NCI-H1930 (cell line): Measurements from ENCODE around the gene SAMD11.
A peak's percentile ranks its signal among the peaks of the same experiment; 100 is the strongest.
"Not testable (repeated sequence)": the region's sequence is repeated elsewhere in the genome, so short reads cannot be mapped to it uniquely, and the experiment has no call there.

Experiments used
- DNase-seq, 2 experiments: peaks; one replicate each; lab custom pipeline; 2025; lab: John Stamatoyannopoulos, UW

The SAMD11 gene

DNA sequence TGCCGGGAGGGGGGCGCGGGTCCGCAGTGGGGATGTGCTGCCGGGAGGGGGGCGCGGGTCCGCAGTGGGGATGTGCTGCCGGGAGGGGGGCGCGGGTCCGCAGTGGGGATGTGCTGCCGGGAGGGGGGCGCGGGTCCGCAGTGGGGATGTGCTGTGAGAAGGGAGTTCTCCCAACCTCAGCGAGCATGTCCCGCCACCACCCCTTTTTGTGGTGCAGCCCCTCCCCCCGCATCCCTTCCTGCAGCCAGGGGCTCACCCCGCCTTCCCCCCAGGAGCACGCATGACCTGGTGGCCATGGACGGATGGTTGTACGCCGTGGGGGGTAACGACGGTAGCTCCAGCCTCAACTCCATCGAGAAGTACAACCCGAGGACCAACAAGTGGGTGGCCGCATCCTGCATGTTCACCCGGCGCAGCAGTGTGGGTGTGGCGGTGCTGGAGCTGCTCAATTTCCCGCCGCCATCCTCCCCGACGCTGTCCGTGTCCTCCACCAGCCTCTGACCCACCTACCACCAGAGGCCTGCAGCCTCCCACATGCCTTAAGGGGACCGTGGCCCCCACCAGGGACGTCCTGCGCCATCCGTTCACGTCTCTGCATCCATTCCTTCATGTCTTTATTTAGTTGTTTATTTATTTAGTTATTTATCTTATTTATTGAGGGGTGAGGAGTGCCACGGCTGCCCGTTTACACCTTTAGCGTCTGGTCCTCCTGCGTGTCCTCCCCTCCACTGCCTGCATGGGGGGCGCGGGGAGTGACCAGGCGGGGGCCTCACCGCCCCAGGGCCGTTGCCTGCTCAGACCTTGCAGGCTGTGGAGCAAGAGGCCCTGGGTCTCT is 41.2 kb downstream of the SAMD11 start:
- no peak for DNase-seq

DNA sequence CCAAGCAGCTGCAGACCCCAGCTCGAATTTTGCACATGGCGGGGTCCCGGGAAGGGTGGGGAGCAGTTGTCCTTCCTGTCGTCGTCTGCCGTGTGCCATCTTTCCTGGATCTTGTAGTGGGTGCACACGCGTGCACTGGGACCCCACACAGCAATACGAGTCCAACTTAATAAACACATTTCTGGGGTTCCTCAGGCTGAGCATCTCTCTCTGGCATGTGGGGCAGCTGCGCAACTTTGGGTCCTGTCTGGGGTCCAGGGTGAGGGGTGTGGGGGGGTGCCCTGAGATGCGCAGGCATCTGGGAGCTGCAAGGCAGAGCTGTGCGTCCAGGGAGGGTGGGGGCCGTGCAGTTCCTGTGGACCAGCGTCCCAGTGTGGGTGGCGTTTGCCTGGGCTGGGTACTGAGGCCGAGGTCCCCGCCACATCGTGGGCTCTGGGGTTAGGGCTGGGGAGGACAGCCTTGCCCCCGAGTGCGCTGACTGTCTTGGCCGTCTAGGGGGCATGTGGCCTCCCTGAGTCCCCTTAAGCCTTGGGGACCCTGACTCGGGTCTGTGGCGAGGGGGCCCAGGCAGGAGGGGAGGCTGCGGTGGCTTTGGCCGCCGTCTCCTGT is 41.9 kb downstream of the SAMD11 start:
- no peak for DNase-seq

DNA sequence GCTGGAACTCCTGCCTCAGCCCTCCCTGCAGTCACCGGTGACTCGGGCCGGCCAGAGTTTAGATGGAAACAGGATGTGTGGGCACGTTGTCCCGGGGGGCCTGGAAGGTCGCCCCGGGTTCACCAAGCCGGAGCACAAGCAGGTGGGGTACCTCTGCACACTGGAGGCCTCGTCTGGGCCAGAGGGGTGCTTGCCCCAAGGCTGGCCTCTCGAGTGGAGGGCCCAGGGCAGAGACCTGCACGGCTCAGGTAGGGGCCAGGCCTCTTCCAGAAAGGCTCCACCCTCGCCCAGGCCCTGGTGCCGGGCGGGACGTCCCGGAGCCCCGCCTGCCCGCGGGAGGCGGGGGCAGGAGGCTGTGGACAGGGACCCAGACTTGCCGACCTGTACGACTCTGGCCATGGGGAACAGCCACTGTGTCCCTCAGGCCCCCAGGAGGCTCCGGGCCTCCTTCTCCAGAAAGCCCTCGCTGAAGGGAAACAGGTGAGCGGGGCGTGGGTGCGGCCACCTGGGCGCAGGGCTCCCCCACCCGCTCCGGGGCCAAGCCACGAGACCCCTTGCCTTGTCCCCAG is 42.5 kb downstream of the SAMD11 start, which contains the start of gene PLEKHN1:
PLEKHN1 (plus strand) TSS at position 348 of the 569 bp plus-strand sequence; CDS start at position 398, 50 bp downstream.
- no peak for DNase-seq

DNA sequence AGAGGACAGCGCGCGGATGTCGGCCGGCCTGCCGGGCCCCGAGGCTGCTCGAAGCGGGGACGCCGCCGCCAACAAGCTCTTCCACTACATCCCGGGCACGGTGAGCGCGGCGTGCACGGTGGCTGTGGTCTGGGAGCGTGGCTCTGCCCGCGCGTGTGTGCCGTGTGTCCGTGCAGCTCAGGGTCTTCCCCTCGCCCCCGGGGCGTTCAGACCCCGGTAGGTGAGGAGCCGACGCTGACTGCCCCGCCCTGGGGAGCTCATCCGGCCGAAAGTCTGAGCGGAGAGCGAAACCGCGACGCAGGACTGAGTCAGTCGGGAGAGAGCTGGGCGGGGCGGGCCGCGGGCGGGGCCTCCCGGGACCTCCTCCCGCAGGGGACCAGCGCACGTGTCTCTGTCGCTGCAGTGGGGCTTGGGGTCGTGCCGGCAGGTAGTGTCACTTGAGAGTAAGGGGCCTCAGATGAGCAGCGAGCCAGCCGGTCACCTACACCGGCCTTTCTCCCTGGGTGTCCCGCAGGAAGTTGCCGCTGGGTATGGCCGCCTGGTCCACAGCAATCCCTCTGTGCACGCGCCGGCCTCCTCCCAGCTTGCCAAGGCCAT is 43.1 kb downstream of the SAMD11 start:
- DNase-seq, result no peak

DNA sequence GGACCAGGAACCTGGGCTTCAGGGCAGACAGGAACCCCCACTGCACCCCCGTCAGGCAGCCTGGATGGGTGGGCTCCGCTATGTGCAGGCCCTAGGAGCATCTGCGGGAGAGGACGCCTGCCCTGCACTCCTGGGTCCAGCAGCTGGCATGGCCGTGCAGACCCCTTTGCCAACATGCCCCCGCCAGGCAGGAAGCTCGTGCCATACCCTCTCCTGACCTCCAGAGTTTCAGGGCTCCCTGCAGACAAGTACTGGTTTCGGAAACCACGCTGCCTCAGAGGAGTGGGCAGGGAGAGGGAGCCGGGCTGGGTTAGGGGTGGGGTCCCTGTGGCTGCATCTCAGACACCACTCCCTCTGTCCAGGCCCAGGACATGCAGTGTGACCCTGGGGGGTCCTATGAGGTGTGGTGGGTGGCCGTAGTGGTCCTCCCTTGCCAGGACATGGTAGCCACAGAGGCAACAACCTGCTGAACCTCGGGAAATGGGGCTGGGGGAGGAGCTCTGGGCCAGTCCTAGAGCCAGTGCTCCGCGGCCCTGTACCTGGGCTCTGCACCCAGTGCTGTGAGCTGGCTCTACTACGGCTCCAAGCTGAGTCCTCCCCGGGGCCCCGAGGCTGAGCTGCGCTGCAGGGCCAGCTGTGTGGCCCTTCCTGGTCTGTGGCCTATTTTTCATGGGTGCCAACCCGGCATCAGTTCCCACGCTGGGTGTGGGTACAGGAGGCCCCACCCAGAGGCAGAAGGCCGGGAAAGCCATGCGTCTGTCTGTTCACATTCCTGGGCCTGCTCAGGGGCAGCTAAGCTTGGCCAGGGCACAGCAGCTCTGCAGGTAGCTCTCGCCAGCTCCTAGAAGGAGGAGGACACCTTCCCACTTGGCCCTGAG is 44.0 kb downstream of the SAMD11 start:
- DNase-seq, result no peak

DNA sequence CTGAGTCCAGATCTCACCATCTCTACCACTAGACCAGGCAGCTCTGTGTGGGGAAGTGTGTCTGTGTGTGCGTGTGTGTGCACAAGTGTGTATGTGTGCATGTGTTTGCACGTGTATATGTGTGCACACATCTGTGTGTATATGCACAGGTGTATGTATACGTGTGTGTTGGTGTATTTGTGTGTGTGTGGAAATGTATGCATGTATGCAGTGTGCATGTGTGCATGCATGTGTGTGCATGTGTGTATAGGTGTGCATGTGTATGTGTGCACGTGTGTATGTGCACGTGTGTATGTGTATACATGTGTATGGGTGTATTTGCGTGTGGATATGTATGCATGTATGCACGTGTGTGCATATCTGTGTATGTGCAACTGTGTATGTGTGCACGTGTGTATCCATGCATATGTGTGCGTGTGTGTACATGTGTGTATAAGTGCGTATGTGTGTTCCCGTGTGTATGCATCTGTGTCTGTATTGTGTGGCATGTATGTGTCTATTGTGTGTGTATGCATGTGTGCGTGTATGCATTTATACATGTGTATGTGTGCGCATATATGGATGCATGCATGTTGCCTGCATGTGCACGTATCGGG is 45.6 kb downstream of the SAMD11 start:
- no peak for DNase-seq

DNA sequence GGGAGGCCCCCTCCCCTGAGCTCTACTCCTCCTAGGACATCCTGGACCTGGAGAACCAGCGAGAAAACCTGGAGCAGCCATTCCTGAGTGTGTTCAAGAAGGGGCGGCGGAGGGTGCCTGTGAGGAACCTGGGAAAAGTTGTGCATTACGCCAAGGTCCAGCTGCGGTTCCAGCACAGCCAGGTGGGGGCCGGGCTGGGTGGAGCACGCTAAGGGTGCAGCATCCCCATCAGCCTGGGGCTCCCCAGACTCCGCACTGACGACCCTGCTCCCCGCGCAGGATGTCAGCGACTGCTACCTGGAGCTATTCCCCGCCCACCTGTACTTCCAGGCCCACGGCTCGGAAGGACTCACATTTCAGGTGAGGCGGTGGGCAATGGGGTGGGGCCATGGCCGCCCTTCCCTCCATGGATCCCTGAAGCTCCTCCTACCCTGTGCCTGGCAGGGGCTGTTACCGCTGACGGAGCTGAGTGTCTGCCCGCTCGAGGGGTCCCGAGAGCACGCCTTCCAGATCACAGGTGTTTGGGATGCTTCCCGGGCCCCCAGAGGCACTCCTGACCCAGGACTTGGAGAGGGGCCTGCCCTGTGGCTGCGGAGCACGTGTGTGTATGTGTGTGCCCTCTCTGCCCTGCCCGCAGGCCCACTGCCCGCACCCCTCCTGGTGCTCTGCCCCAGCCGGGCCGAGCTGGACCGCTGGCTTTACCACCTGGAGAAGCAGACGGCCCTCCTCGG is 46.7 kb downstream of the SAMD11 start:
- no peak for DNase-seq

DNA sequence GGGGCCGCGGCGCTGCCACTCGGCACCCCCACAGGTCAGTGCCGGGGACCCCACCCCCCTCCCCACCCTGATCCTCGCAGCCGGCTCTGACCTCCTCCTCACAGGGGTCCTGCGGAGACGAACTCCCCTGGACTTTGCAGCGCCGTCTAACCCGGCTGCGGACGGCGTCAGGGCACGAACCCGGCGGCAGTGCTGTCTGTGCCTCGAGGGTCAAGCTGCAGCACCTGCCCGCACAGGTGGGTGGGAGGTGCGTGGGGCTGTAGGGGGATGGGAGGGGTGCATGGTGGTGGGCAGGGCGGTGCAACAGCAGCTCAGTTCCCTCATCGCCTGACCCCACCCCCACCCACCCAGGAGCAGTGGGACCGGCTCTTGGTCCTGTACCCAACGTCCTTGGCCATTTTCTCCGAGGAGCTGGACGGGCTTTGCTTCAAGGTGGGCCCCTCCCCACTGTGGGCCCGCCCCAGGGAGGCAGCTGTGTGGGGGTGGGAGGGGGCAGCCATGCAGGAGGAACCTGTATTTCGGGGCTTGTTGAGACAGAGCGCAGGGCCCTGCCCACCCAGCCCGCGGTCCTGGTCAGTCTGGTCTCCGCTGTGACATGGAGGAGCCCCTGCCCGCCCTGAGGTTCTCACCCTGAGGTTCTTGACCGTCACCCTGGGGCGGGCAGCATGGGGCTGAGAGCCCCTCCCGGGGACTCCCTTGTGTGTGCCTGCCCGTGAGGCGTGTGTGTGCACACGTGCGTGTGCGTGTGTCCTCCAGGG is 47.4 kb downstream of the SAMD11 start:
- no peak for DNase-seq

DNA sequence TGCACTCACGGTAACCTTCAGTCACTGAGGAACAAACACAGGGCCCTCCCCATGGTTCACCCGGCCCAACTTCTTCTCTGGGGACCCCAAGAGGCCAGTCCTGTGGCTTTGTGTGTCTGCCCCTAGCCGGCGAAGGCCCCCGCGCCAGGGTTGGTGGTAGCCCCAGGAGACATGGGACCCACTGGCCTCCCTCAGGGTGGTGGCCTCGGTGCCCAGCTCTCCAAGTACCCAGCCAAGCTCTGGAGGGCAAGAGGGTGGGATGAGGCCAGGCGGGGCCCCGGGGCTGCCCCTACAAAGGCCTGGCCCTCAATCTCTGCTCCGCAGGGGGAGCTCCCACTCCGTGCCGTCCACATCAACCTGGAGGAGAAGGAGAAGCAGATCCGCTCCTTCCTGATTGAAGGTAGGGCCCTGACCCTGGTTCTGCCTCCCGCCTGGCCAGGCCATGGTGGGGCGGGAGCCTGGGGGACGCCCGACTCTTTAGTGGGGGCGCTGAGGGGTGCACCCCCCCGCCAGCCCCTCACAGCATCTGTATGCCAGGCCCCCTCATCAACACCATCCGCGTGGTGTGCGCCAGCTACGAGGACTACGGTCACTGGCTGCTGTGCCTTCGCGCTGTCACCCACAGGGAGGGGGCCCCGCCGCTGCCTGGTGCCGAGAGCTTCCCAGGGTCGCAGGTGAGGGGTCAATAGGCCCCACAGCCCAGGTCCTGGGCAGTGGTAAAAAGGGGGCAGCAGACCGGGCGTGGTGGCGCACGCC is 48.2 kb downstream of the SAMD11 start:
- no peak for DNase-seq

DNA sequence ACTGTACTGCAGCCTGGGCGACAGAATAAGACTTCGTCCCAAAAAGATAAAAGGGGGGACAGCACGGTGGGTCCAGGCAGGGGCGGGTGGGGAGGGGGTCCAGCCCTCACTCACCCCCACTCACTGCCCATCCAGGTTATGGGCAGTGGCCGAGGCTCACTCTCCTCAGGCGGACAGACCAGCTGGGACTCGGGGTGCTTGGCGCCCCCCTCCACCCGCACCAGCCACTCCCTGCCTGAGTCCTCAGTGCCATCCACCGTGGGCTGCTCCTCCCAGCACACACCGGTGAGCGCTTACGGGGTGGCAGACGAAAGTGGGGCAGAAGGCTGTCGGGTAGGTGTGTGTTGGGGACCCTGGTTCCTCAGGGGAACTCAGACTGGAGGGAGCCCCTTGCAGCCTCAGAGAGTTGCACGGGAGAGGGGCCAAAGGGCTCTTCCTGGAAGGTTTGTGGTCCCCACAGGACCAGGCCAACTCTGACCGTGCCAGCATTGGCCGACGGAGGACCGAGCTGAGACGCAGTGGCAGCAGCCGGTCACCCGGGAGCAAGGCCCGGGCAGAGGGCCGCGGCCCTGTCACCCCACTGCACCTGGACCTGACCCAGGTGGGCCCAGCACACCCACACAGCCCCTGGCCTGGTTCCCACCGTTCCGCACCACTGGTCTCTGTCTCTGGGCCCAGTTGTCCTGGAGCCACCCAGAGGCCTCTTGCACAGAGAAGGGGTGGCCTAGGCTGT is 49.2 kb downstream of the SAMD11 start:
- DNase-seq, result no peak

DNA sequence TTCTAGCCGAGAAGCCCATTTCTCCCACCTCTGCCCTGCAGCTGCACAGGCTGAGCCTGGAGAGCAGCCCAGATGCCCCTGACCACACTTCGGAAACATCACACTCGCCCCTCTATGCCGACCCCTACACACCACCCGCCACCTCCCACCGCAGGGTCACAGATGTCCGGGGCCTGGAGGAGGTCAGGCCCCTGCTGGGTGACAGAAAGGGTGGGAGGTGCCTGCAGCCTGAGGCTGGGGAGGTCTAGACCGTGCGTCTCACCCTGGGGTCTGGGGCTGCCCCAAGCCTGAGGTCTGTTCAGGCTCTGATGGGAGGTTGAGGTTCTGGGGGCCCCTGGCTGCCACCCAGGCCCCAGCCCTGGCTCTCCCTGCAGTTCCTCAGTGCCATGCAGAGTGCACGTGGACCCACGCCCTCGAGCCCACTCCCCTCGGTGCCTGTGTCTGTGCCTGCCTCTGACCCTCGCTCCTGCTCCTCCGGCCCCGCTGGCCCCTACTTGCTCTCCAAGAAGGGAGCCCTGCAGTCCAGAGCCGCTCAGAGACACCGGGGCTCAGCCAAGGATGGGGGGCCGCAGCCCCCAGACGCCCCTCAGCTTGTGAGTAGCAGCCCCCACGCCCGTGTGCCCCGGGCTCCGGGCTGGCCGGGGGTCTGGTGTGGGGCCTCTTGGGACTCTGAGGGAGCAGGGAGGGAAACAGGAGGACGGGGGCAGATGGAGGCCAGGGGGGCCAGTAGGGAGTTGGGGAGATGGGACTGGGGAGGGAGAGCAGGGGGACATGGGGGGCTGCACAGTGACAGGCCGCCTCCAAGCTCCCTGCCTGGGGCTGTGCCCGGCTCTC is 50.0 kb downstream of the SAMD11 start:
- DNase-seq, result no peak

DNA sequence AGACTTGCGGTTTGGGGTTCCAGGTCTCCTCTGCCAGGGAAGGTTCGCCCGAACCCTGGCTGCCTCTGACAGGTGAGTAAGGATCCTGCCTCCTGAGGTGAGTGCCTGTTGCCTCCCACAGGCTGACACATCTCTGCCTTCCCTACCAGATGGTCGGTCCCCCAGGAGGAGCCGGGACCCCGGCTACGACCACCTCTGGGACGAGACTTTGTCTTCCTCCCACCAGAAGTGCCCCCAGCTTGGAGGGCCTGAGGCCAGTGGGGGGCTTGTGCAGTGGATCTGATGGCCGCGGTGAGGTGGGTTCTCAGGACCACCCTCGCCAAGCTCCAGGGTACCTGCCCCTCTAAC is 50.5 kb downstream of the SAMD11 start:
- DNase-seq, result no peak

DNA sequence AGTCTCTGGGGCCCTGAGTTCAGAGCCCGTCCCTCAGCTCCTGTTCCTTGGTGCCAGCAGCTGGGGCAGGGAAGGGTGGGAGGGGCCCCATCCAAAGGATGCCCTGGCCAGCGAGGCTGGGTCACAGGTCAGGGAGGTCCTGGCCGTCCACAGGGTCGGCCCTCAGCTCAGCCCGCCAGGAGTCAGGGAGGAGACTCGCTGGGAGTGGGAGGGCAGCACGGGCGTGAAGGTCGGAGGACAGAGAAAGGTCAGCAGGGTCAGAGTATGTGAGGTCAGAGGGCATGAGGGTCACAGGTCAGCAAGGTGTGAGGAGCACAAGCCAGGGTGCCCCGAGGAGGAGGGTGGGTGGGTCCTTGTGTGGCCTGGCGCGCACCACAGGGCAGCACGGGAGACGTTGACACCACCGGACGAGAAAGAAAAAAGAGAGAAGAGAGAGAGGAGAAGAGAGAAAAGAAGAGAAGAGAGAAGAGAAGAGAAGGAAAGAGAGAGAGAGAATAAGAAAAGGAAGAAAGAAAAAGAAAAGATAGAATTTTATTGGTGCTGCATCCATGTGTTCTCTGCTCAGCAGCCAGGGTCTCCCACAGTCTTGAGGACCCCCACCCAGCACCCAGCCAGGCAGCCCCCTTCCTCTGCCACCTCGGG is 51.1 kb downstream of the SAMD11 start:
- DNase-seq, result no peak

DNA sequence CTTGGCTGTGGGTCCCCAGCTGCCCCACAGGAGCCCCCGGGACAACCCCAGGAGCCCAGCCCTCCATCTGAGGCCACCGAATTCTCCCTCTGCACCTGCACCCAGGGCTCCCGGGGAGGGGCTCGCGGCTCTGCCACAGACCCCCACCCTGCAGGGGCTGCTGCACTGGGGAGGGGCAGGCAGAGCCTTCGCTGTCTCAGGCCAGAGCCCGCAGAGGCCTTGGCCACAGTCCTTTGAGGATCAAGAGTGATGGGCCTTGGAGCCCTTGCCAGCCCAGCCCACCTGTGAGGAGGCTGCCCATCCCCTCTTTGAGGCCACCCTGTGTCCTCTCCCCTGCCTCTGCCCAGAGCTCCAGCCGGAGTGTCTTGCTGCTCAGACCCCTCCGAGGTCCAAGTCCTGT is 51.6 kb downstream of the SAMD11 start:
- DNase-seq, result no peak

DNA sequence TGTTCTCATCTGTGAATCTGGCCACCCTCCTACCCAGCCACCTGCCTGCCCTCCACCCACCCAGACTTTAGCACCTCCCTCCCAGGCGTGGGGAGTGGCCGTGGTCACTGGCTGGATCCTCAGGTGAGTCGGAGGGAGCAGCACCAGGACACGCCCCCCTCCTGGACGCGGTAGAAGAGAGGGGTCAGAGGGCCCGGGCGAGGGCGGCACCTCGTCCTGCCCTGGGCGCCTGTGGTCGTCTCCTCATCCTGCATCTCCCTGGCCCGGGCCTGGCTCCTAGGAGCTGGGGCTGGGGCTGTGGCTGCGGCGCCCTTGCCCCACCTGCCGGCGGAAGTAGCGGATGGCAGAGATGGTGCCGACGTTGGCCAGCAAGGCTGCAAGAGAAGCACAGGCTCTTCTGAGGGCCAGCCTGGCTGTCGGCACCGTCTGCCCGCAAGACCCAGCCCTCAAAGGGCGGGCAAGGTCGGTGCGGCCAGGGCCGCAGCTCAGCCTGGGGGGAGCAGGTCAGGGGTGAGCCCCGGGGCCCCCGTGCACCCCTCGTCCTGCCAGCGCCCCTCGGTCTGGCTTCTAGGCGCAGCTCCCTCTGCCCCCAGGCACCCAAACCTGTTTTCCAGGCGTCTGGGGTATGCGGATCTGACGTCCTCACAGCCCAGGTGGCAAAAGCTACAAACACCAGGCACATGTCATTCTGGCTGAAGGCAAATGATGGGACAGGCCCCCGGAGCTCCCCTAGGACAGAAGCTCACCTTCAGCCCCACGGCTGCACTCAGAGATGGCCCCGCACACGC is 52.4 kb downstream of the SAMD11 start:
- peak; percentile 72 to 80 for DNase-seq

DNA sequence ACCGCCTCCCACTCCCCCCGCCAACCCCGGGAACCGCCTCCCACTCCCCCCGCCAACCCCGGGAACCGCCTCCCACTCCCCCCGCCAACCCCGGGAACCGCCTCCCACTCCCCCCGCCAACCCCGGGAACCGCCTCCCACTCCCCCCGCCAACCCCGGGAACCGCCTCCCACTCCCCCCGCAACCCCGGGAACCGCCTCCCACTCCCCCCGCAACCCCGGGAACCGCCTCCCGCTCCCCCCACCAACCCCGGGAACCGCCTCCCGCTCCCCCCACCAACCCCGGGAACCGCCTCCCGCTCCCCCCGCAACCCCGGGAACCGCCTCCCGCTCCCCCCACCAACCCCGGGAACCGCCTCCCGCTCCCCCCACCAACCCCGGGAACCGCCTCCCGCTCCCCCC is 53.1 kb downstream of the SAMD11 start:
- not testable (repeated sequence) for DNase-seq
